H54 (cell line): ENCODE results near the gene LTBP1.
"Not testable (repeated sequence)": the region's sequence is repeated elsewhere in the genome, so short reads cannot be mapped to it uniquely, and the experiment has no call there.

Source experiments
- DNase-seq: peaks from one replicate; pipeline ENCODE4 v3.0.0; 2011; ENCODE audit warnings: low spot score, mixed read lengths; ENCODE audit not compliant: insufficient read length
- FAIRE-seq: peaks from 3 replicates; lab custom pipeline; 2011; peaks lifted over from hg19 to GRCh38; lab: Jason Lieb, UNC
- POLR2A ChIP-seq: IDR thresholded peaks from 2 replicates; pipeline ENCODE4 v1.6.1; 2011; ENCODE audit warnings: low read depth, mild to moderate bottlenecking, low read length

The LTBP1 gene

GRCh38 chr2:33433279-33434235, 486.8 kb downstream of the LTBP1 start:
- no peak for TF ChIP-seq POLR2A
- FAIRE-seq, result no peak

GRCh38 chr2:33435518-33435917, 488.8 kb downstream of the LTBP1 start:
- no peak for FAIRE-seq

More at GRCh38 chr2:33433279-33434235, 486.8 kb downstream of the LTBP1 start:
- DNase-seq, result no peak

GRCh38 chr2:33436083-33436482, 489.3 kb downstream of the LTBP1 start:
- DNase-seq (no peak), FAIRE-seq (no peak)

More at GRCh38 chr2:33435518-33435917, 488.8 kb downstream of the LTBP1 start:
- no peak for DNase-seq
- no peak for TF ChIP-seq POLR2A

GRCh38 chr2:33437297-33437696, 490.5 kb downstream of the LTBP1 start:
- TF ChIP-seq POLR2A, result no peak
- DNase-seq (peak; percentile 27), FAIRE-seq (peak; percentile 97)

More at GRCh38 chr2:33436083-33436482, 489.3 kb downstream of the LTBP1 start:
- no peak for TF ChIP-seq POLR2A

GRCh38 chr2:33437815-33438214, 491.1 kb downstream of the LTBP1 start:
- no peak for DNase-seq
- FAIRE-seq, result no peak
- no peak for TF ChIP-seq POLR2A

GRCh38 chr2:33441235-33441810, 494.6 kb downstream of the LTBP1 start:
- FAIRE-seq, result peak; percentile 80

GRCh38 chr2:33442052-33442451, 495.3 kb downstream of the LTBP1 start:
- FAIRE-seq, DNase-seq: not testable (repeated sequence)

More at GRCh38 chr2:33441235-33441810, 494.6 kb downstream of the LTBP1 start:
- no peak for TF ChIP-seq POLR2A
- DNase-seq, result peak; percentile 15

- DNase-seq (no peak), FAIRE-seq (no peak)
- TF ChIP-seq POLR2A, result no peak
These were observed 495.9 kb downstream of the LTBP1 start for GRCh38 chr2:33442528-33443079.

- DNase-seq, result no peak
- TF ChIP-seq POLR2A, result no peak
These were observed 496.6 kb downstream of the LTBP1 start for GRCh38 chr2:33443274-33443829.

GRCh38 chr2:33444967-33445366, 498.2 kb downstream of the LTBP1 start:
- TF ChIP-seq POLR2A, result no peak
- DNase-seq, result no peak
- FAIRE-seq, result no peak

More at GRCh38 chr2:33443274-33443829, 496.6 kb downstream of the LTBP1 start:
- no peak for FAIRE-seq

GRCh38 chr2:33448220-33448899, 501.6 kb downstream of the LTBP1 start:
- TF ChIP-seq POLR2A, result no peak
- DNase-seq (no peak), FAIRE-seq (no peak)
